Mesothelial cell of epicardium (in vitro differentiated cells): ENCODE measurements around the gene XPNPEP1. TPM values are rescaled to one million over a fixed set of nuclear protein-coding genes. Genes with fewer than 3 reads are reported as not detected.

Experiments used
- DNase-seq, 2 experiments: peaks; one replicate each; pipeline ENCODE4 v3.0.0; 2021; ENCODE audit warnings: low spot score in 2 of 2; ENCODE audit not compliant: unreplicated experiment in 2 of 2
- H3K27ac Mint-ChIP-seq: 2 replicates; pipeline ENCODE4 v1.8.0; 2021; ENCODE audit warnings: mixed read lengths
- H3K27me3 Mint-ChIP-seq: 2 replicates; pipeline ENCODE4 v1.8.0; 2021; ENCODE audit warnings: low read depth, mixed read lengths
- H3K36me3 Mint-ChIP-seq: 2 replicates; pipeline ENCODE4 v1.8.0; 2021; ENCODE audit warnings: mixed read lengths
- H3K4me1 Mint-ChIP-seq: 2 replicates; pipeline ENCODE4 v1.8.0; 2021; ENCODE audit warnings: mixed read lengths
- H3K4me3 Mint-ChIP-seq: 2 replicates; pipeline ENCODE4 v1.8.0; 2021; ENCODE audit warnings: mild to moderate bottlenecking, moderate library complexity, mixed read lengths
- H3K9me3 Mint-ChIP-seq: 2 replicates; pipeline ENCODE4 v1.8.0; 2021; ENCODE audit warnings: mixed read lengths
- total RNA-seq: library from RNA; stranded (reverse); gene quantifications from 3 replicates; pipeline ENCODE4 v1.2.1, GENCODE V29; 2021
- TF ChIP-seq, protein P1 (sequence below): fragments of 200-600 bp; sonication (generic); IDR thresholded peaks from one replicate; pipeline ENCODE4 v1.5.0; 2021; ENCODE audit warnings: antibody characterized with exemption; ENCODE audit not compliant: unreplicated experiment

Gene XPNPEP1
- total RNA-seq, 1 donor from 2014 or later, result 87.7 TPM

DNA sequence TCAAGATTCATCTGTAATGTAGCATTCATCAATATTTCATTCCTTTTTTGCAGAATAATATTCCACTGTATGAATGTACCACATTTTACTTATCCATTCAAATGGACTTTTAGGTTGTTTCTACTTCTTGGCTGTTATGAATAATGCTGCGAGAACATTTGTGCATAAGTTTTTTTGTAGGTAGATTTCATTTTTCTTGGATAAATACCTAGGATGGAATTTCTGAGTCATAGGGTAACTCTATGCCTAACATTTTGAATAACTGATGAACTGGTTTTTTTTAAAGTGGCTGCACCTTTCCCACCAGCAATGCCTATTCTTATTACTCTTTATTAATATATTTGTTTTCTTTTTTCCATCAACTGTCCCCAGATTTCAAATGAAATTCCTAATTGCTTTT lies 9.1 kb upstream of the XPNPEP1 start:
- Mint-ChIP-seq H3K4me1 (peaks cover 9% of the 10 kb centered on the region), H3K27ac (no peak overlapping the region)

DNA sequence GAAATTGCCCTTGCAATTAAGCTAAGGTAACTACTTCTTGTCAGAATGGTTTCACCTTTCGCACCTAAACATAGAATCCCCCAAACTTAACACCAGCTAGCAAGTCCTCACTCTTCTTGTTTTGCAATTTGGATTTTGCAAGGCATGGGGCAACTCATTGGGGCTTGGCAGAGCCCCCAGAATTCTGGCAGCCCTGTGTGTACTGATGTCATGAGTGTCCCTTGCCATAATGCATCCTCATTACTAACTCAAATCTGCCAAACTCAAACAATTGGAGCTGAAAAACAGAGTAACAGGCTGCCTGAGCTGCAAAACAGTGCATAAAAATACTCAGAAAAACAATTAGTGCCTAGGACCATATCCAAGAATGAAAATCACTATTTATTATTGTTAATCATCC lies 7.9 kb upstream of the XPNPEP1 start:
- Mint-ChIP-seq H3K4me3 (no peak overlapping the region), H3K27ac (no peak overlapping the region), H3K36me3 (no peaks in the 10 kb centered on the region), H3K27me3 (no peaks in the 10 kb centered on the region), H3K9me3 (no peaks in the 10 kb centered on the region), H3K4me1 (peaks cover 11% of the 10 kb centered on the region)
- no peak for DNase-seq
- TF ChIP-seq, protein P1, sequence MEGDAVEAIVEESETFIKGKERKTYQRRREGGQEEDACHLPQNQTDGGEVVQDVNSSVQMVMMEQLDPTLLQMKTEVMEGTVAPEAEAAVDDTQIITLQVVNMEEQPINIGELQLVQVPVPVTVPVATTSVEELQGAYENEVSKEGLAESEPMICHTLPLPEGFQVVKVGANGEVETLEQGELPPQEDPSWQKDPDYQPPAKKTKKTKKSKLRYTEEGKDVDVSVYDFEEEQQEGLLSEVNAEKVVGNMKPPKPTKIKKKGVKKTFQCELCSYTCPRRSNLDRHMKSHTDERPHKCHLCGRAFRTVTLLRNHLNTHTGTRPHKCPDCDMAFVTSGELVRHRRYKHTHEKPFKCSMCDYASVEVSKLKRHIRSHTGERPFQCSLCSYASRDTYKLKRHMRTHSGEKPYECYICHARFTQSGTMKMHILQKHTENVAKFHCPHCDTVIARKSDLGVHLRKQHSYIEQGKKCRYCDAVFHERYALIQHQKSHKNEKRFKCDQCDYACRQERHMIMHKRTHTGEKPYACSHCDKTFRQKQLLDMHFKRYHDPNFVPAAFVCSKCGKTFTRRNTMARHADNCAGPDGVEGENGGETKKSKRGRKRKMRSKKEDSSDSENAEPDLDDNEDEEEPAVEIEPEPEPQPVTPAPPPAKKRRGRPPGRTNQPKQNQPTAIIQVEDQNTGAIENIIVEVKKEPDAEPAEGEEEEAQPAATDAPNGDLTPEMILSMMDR, result no peak

More for the DNA sequence above, 9.1 kb upstream of the XPNPEP1 start:
- no peaks in the 10 kb centered on the region for H3K9me3 Mint-ChIP-seq
- no peak for DNase-seq
- TF ChIP-seq, protein P1, result no peak
- no peaks in the 10 kb centered on the region for H3K27me3 Mint-ChIP-seq
- no peaks in the 10 kb centered on the region for H3K36me3 Mint-ChIP-seq
- no peak overlapping the region for H3K4me3 Mint-ChIP-seq

DNA sequence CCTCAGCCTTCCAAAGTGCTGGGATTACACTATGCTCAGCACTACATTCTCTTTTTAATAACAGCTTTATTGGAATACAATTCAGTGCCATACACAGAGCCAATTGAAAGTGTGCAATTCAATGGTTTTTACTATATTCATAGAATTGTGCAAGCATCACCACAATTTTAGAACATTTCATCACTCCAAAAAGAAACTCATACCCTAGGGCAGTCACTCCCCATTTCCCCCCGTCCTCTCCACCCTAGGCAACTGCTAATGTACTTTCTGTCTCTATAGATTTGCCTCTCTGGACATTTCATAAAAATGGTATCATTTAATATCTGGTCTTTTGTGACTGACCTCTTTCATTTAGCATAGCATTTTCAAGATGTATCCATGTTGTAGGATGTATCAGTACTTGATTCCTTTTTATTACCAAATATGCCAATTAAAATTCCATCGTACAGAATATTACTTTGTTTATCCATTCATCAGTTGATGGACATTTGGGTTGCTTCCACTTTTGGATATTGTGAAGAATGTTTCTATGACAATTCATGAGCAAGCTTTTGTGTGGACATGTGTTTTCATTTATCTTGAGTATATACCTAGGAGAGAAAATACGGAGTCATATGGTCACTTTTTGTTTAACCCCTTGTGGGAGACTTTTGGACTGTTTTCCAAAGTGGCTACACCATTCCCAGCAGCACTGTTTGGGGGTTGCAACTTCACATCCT lies 6.3 kb upstream of the XPNPEP1 start:
- Mint-ChIP-seq H3K36me3 (no peaks in the 10 kb centered on the region), H3K27me3 (no peaks in the 10 kb centered on the region), H3K9me3 (no peaks in the 10 kb centered on the region), H3K4me3 (no peak overlapping the region), H3K4me1 (peaks cover 16% of the 10 kb centered on the region), H3K27ac (no peak overlapping the region)
- TF ChIP-seq, protein P1, result no peak
- no peak for DNase-seq

DNA sequence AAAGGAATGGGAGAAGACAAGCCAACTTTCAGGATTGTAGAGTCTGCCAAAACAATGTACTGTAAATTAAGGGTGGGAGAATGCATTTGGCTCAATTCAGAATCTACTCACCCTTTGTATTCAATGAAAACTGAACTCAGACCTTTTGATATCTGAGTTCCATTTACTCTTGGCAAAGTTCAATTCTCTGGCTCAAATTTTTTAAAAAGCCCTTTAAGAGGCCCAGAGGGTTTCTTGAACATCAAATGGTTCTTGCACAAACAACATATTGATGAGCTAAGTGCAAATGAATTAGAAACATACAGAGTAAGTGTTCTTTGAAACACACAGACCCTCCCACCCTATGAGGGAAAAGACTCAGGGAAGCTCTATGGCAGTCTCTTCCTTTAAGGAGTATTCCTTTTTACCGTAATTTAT lies 5.2 kb upstream of the XPNPEP1 start:
- Mint-ChIP-seq H3K4me3 (no peak overlapping the region), H3K27me3 (no peaks in the 10 kb centered on the region), H3K9me3 (no peaks in the 10 kb centered on the region), H3K27ac (no peak overlapping the region), H3K4me1 (peaks cover 24% of the 10 kb centered on the region), H3K36me3 (no peaks in the 10 kb centered on the region)
- TF ChIP-seq, protein P1, result no peak
- DNase-seq, result no peak

DNA sequence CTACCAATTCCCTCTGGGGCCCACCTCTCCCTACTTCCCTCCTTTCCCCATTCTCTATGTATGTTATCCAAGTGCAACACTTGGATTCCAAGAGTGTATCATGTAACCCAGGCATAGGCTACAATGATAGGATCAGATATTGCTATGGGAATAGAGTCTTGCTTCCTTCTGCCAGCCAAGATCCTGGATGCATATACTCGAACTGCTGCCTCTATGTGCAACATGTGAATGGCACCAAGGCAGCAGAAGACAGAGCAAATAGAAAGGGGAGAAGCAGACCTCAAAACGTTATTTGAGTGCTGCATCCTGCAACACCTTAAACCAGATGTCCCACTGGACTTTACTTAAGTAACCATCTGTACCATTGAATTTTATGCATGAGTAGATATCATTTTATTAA lies 3.5 kb upstream of the XPNPEP1 start:
- Mint-ChIP-seq H3K4me3 (no peak overlapping the region), H3K9me3 (no peaks in the 10 kb centered on the region), H3K4me1 (peaks cover 34% of the 10 kb centered on the region), H3K27ac (no peak overlapping the region), H3K27me3 (no peaks in the 10 kb centered on the region), H3K36me3 (no peaks in the 10 kb centered on the region)
- TF ChIP-seq, protein P1, result no peak
- DNase-seq, result no peak
